ENCODE measurements around the gene HDAC4.

Gene HDAC4

GRCh38 chr2:239294571-239295054 is 106.2 kb downstream of the HDAC4 start:
- Histone ChIP-seq H3K36me3 (ENCODE audit: control insufficient read depth, insufficient read depth, low read length) (no peaks in the 10 kb centered on the region), H3K27ac (ENCODE audit: insufficient read depth, low read length, poor library complexity, severe bottlenecking) (peak overlapping the region; percentile 48), H3K4me3 (ENCODE audit: insufficient read depth, low read depth, low read length, poor library complexity, severe bottlenecking) (no peak overlapping the region), H3K4me1 (ENCODE audit: control insufficient read depth, insufficient read depth, low read length, poor library complexity, severe bottlenecking) (peaks cover 58% of the 10 kb centered on the region), H3K9me3 (ENCODE audit: control insufficient read depth, low read length) (no peaks in the 10 kb centered on the region), H3K27me3 (replicated peaks; ENCODE audit: control insufficient read depth, insufficient read depth, low read length, poor library complexity, severe bottlenecking) (no peaks in the 10 kb centered on the region)
- no peak for DNase-seq

- peak in 2 of 3 donors; percentile 31 to 44 for DNase-seq
- H3K4me1 ChIP-seq (ENCODE audit: control insufficient read depth, insufficient read depth, low read length, poor library complexity, severe bottlenecking) = peaks cover 65% of the 10 kb centered on the region
- peak overlapping the region; percentile 48 for H3K27ac ChIP-seq (ENCODE audit: insufficient read depth, low read length, poor library complexity, severe bottlenecking)
These were observed 106.9 kb downstream of the HDAC4 start for GRCh38 chr2:239293775-239294430.

GRCh38 chr2:239292959-239293774 is 107.7 kb downstream of the HDAC4 start:
- Histone ChIP-seq H3K27ac (ENCODE audit: insufficient read depth, low read length, poor library complexity, severe bottlenecking) (peak overlapping the region; percentile 48), H3K27me3 (replicated peaks; ENCODE audit: control insufficient read depth, insufficient read depth, low read length, poor library complexity, severe bottlenecking) (no peaks in the 10 kb centered on the region)
- DNase-seq = no peak

More at GRCh38 chr2:239293775-239294430, 106.9 kb downstream of the HDAC4 start:
- Histone ChIP-seq H3K4me3 (ENCODE audit: insufficient read depth, low read depth, low read length, poor library complexity, severe bottlenecking) (no peak overlapping the region), H3K27me3 (replicated peaks; ENCODE audit: control insufficient read depth, insufficient read depth, low read length, poor library complexity, severe bottlenecking) (no peaks in the 10 kb centered on the region), H3K9me3 (ENCODE audit: control insufficient read depth, low read length) (no peaks in the 10 kb centered on the region), H3K36me3 (ENCODE audit: control insufficient read depth, insufficient read depth, low read length) (no peaks in the 10 kb centered on the region)

GRCh38 chr2:239292531-239292930 is 108.3 kb downstream of the HDAC4 start:
- Histone ChIP-seq H3K27ac (ENCODE audit: insufficient read depth, low read length, poor library complexity, severe bottlenecking) (no peak overlapping the region), H3K9me3 (ENCODE audit: control insufficient read depth, low read length) (no peaks in the 10 kb centered on the region), H3K36me3 (ENCODE audit: control insufficient read depth, insufficient read depth, low read length) (no peaks in the 10 kb centered on the region), H3K4me3 (ENCODE audit: insufficient read depth, low read depth, low read length, poor library complexity, severe bottlenecking) (no peak overlapping the region), H3K4me1 (ENCODE audit: control insufficient read depth, insufficient read depth, low read length, poor library complexity, severe bottlenecking) (peaks cover 63% of the 10 kb centered on the region), H3K27me3 (replicated peaks; ENCODE audit: control insufficient read depth, insufficient read depth, low read length, poor library complexity, severe bottlenecking) (no peaks in the 10 kb centered on the region)
- DNase-seq = no peak

More at GRCh38 chr2:239292959-239293774, 107.7 kb downstream of the HDAC4 start:
- Histone ChIP-seq H3K4me3 (ENCODE audit: insufficient read depth, low read depth, low read length, poor library complexity, severe bottlenecking) (no peak overlapping the region), H3K9me3 (ENCODE audit: control insufficient read depth, low read length) (no peaks in the 10 kb centered on the region), H3K4me1 (ENCODE audit: control insufficient read depth, insufficient read depth, low read length, poor library complexity, severe bottlenecking) (peaks cover 69% of the 10 kb centered on the region), H3K36me3 (ENCODE audit: control insufficient read depth, insufficient read depth, low read length) (no peaks in the 10 kb centered on the region)

GRCh38 chr2:239291475-239292350 is 109.1 kb downstream of the HDAC4 start:
- Histone ChIP-seq H3K4me3 (ENCODE audit: insufficient read depth, low read depth, low read length, poor library complexity, severe bottlenecking) (no peak overlapping the region), H3K27me3 (replicated peaks; ENCODE audit: control insufficient read depth, insufficient read depth, low read length, poor library complexity, severe bottlenecking) (no peaks in the 10 kb centered on the region), H3K4me1 (ENCODE audit: control insufficient read depth, insufficient read depth, low read length, poor library complexity, severe bottlenecking) (peaks cover 54% of the 10 kb centered on the region), H3K36me3 (ENCODE audit: control insufficient read depth, insufficient read depth, low read length) (no peaks in the 10 kb centered on the region), H3K27ac (ENCODE audit: insufficient read depth, low read length, poor library complexity, severe bottlenecking) (no peak overlapping the region), H3K9me3 (ENCODE audit: control insufficient read depth, low read length) (no peaks in the 10 kb centered on the region)
- DNase-seq = no peak

- H3K27me3 ChIP-seq (replicated peaks; ENCODE audit: control insufficient read depth, insufficient read depth, low read length, poor library complexity, severe bottlenecking) = no peaks in the 10 kb centered on the region
- no peaks in the 10 kb centered on the region for H3K36me3 ChIP-seq (ENCODE audit: control insufficient read depth, insufficient read depth, low read length)
- no peak for DNase-seq
- no peak overlapping the region for H3K4me3 ChIP-seq (ENCODE audit: insufficient read depth, low read depth, low read length, poor library complexity, severe bottlenecking)
- H3K27ac ChIP-seq (ENCODE audit: insufficient read depth, low read length, poor library complexity, severe bottlenecking) = no peak overlapping the region
- H3K4me1 ChIP-seq (ENCODE audit: control insufficient read depth, insufficient read depth, low read length, poor library complexity, severe bottlenecking) = peaks cover 47% of the 10 kb centered on the region
- no peaks in the 10 kb centered on the region for H3K9me3 ChIP-seq (ENCODE audit: control insufficient read depth, low read length)
These were observed 110.0 kb downstream of the HDAC4 start for GRCh38 chr2:239290618-239291474.

- no peak for DNase-seq
- Histone ChIP-seq H3K4me3 (ENCODE audit: insufficient read depth, low read depth, low read length, poor library complexity, severe bottlenecking) (peak overlapping the region; percentile 21), H3K4me1 (ENCODE audit: control insufficient read depth, insufficient read depth, low read length, poor library complexity, severe bottlenecking) (peaks cover 48% of the 10 kb centered on the region), H3K9me3 (ENCODE audit: control insufficient read depth, low read length) (no peaks in the 10 kb centered on the region), H3K27ac (ENCODE audit: insufficient read depth, low read length, poor library complexity, severe bottlenecking) (peak overlapping the region; percentile 62), H3K27me3 (replicated peaks; ENCODE audit: control insufficient read depth, insufficient read depth, low read length, poor library complexity, severe bottlenecking) (no peaks in the 10 kb centered on the region), H3K36me3 (ENCODE audit: control insufficient read depth, insufficient read depth, low read length) (no peaks in the 10 kb centered on the region)
These were observed 111.3 kb downstream of the HDAC4 start for GRCh38 chr2:239289545-239289944.

- H3K27ac ChIP-seq (ENCODE audit: insufficient read depth, low read length, poor library complexity, severe bottlenecking) = peak overlapping the region; percentile 62
- DNase-seq = no peak
- peaks cover 44% of the 10 kb centered on the region for H3K4me1 ChIP-seq (ENCODE audit: control insufficient read depth, insufficient read depth, low read length, poor library complexity, severe bottlenecking)
- no peaks in the 10 kb centered on the region for H3K27me3 ChIP-seq (replicated peaks; ENCODE audit: control insufficient read depth, insufficient read depth, low read length, poor library complexity, severe bottlenecking)
- H3K9me3 ChIP-seq (ENCODE audit: control insufficient read depth, low read length) = no peaks in the 10 kb centered on the region
- peak overlapping the region; percentile 21 for H3K4me3 ChIP-seq (ENCODE audit: insufficient read depth, low read depth, low read length, poor library complexity, severe bottlenecking)
- no peaks in the 10 kb centered on the region for H3K36me3 ChIP-seq (ENCODE audit: control insufficient read depth, insufficient read depth, low read length)
These were observed 111.8 kb downstream of the HDAC4 start for GRCh38 chr2:239288951-239289511.

- Histone ChIP-seq H3K4me3 (ENCODE audit: insufficient read depth, low read depth, low read length, poor library complexity, severe bottlenecking) (no peak overlapping the region), H3K36me3 (ENCODE audit: control insufficient read depth, insufficient read depth, low read length) (no peaks in the 10 kb centered on the region), H3K4me1 (ENCODE audit: control insufficient read depth, insufficient read depth, low read length, poor library complexity, severe bottlenecking) (peaks cover 38% of the 10 kb centered on the region), H3K27me3 (replicated peaks; ENCODE audit: control insufficient read depth, insufficient read depth, low read length, poor library complexity, severe bottlenecking) (no peaks in the 10 kb centered on the region), H3K9me3 (ENCODE audit: control insufficient read depth, low read length) (no peaks in the 10 kb centered on the region), H3K27ac (ENCODE audit: insufficient read depth, low read length, poor library complexity, severe bottlenecking) (peak overlapping the region; percentile 6)
- DNase-seq = no peak
These were observed 112.6 kb downstream of the HDAC4 start for GRCh38 chr2:239288237-239288636.
